Keratinocyte (primary cell): ENCODE data around the gene C4orf51. TPM values are rescaled to one million over a fixed set of nuclear protein-coding genes. Genes with fewer than 3 reads are reported as not detected.

ENCODE experiments used
- DNase-seq: peaks from one replicate; pipeline ENCODE4 v3.0.0-alpha.2; 2011; ENCODE audit warnings: low read depth, missing footprints, low spot score
- FAIRE-seq: peaks from 2 replicates; lab custom pipeline; 2011; peaks lifted over from hg19 to GRCh38; lab: Jason Lieb, UNC
- H2AFZ ChIP-seq: 2 replicates; pipeline ENCODE4 v1.6.0; 2012; ENCODE audit warnings: low read length, control low read depth, inconsistent platforms; ENCODE audit not compliant: control insufficient read depth
- H3K27ac ChIP-seq: 2 replicates; pipeline ENCODE4 v1.5.1; 2011; ENCODE audit warnings: low read length; ENCODE audit not compliant: control insufficient read depth, insufficient read depth
- H3K27me3 ChIP-seq: 3 replicates; pipeline ENCODE4 v1.6.0; 2011; ENCODE audit warnings: low read length; ENCODE audit not compliant: control insufficient read depth, insufficient read depth; ENCODE audit errors: extremely low read depth
- H3K36me3 ChIP-seq, 2 experiments: 2 replicates in 1 of 2; 3 replicates in 1 of 2; pipeline ENCODE4 v1.5.1; 2011; ENCODE audit warnings: low read length in 2 of 2, mild to moderate bottlenecking in 1 of 2; ENCODE audit not compliant: control insufficient read depth in 2 of 2, insufficient read depth in 2 of 2; ENCODE audit errors: extremely low read depth in 1 of 2
- H3K4me1 ChIP-seq: 3 replicates; pipeline ENCODE4 v1.5.1; 2011; ENCODE audit warnings: low read length; ENCODE audit not compliant: control insufficient read depth, insufficient read depth; ENCODE audit errors: extremely low read depth
- H3K4me2 ChIP-seq: 3 replicates; pipeline ENCODE4 v1.6.0; 2011; ENCODE audit warnings: low read depth, low read length; ENCODE audit not compliant: control insufficient read depth, insufficient read depth; ENCODE audit errors: extremely low read depth
- H3K4me3 ChIP-seq, 3 experiments: fragments of 200-600 bp in 1 of 3; sonication (generic) in 1 of 3; 2 replicates in 2 of 3; 3 replicates in 1 of 3; pipeline ENCODE4 v1.5.1; 2011 to 2016; ENCODE audit warnings: low read length in 3 of 3, mild to moderate bottlenecking in 3 of 3, control low read depth in 2 of 3, inconsistent platforms in 1 of 3, low read depth in 1 of 3, mixed read lengths in 1 of 3, mixed run types in 1 of 3, moderate library complexity in 1 of 3; ENCODE audit not compliant: control insufficient read depth in 2 of 3, insufficient read depth in 2 of 3; ENCODE audit errors: extremely low read depth in 1 of 3
- H3K79me2 ChIP-seq: 2 replicates; pipeline ENCODE4 v1.6.0; 2012; ENCODE audit warnings: low read length; ENCODE audit not compliant: control insufficient read depth, insufficient read depth
- H3K9ac ChIP-seq: 3 replicates; pipeline ENCODE4 v1.6.0; 2011; ENCODE audit warnings: low read length; ENCODE audit not compliant: control insufficient read depth, insufficient read depth; ENCODE audit errors: extremely low read depth
- H3K9me1 ChIP-seq: 3 replicates; pipeline ENCODE4 v1.6.0; 2011; ENCODE audit warnings: low read length; ENCODE audit not compliant: control insufficient read depth, insufficient read depth; ENCODE audit errors: extremely low read depth
- H3K9me3 ChIP-seq: 2 replicates; pipeline ENCODE4 v1.5.1; 2012; ENCODE audit warnings: low read depth, low read length; ENCODE audit not compliant: control insufficient read depth
- H4K20me1 ChIP-seq: 3 replicates; pipeline ENCODE4 v1.6.0; 2011; ENCODE audit warnings: low read length; ENCODE audit not compliant: control insufficient read depth, insufficient read depth; ENCODE audit errors: extremely low read depth
- EZH2 ChIP-seq: IDR thresholded peaks from one replicate; pipeline ENCODE4 v1.6.1; 2012; ENCODE audit warnings: inconsistent platforms, mild to moderate bottlenecking, low read length, moderate library complexity
- dilution Hi-C: fragments of 300-500 bp; cut with MboI; formaldehyde crosslinking; loops from one replicate; pipeline ENCODE4 v1.7.0; 2020; ENCODE audit warnings: low sequenced_read_pairs; ENCODE audit not compliant: extremely low pct_ligation_motif_present
- polyA plus RNA-seq, 5 experiments: library from polyadenylated mRNA; depleted of rRNA in 3 of 5; stranded (reverse) in 3 of 5; stranded (forward) in 1 of 5; unstranded in 1 of 5; fragments of >200 nt; gene quantifications; 1 replicate in 1 of 5; 2 replicates in 3 of 5; 3 replicates in 1 of 5; pipeline versions ENCODE4 v1.2.1 to v1.2.3, GENCODE V29; 2011 to 2012; ENCODE audit warnings: missing spikeins in 2 of 5, low read depth in 1 of 5, low replicate concordance in 1 of 5
- TF ChIP-seq, protein P1 (sequence below), 3 experiments: IDR thresholded peaks in 1 of 3; conservative IDR thresholded peaks in 1 of 3; optimal IDR thresholded peaks in 1 of 3; 2 replicates in 2 of 3; 3 replicates in 1 of 3; pipeline versions ENCODE3 to v1.5.1; 2011; ENCODE audit warnings: low read length in 3 of 3, mild to moderate bottlenecking in 3 of 3, moderate library complexity in 2 of 3, control low read depth in 1 of 3, inconsistent platforms in 1 of 3; ENCODE audit not compliant: insufficient read depth in 2 of 3; ENCODE audit errors: extremely low read depth in 1 of 3

The C4orf51 gene
- polyA plus RNA-seq, 1 donor (not counting 4 experiments of a cell fraction or from before 2014, with no cell fraction given): not detected

GRCh38 chr4:145779319-145779801 is 99.4 kb downstream of the C4orf51 start:
- H3K4me1 ChIP-seq: no peaks in the 10 kb centered on the region
- no peak overlapping the region for H3K27ac ChIP-seq
- H3K9me1 ChIP-seq: no peaks in the 10 kb centered on the region
- H3K4me3 ChIP-seq: no peak overlapping the region
- dilution Hi-C loops: no loop called here
- FAIRE-seq (no peak), DNase-seq (no peak)
- peaks cover 3 to 4% of the 10 kb centered on the region in 2 experiments for H3K36me3 ChIP-seq
- TF ChIP-seq EZH2: no peak
- TF ChIP-seq, protein P1, sequence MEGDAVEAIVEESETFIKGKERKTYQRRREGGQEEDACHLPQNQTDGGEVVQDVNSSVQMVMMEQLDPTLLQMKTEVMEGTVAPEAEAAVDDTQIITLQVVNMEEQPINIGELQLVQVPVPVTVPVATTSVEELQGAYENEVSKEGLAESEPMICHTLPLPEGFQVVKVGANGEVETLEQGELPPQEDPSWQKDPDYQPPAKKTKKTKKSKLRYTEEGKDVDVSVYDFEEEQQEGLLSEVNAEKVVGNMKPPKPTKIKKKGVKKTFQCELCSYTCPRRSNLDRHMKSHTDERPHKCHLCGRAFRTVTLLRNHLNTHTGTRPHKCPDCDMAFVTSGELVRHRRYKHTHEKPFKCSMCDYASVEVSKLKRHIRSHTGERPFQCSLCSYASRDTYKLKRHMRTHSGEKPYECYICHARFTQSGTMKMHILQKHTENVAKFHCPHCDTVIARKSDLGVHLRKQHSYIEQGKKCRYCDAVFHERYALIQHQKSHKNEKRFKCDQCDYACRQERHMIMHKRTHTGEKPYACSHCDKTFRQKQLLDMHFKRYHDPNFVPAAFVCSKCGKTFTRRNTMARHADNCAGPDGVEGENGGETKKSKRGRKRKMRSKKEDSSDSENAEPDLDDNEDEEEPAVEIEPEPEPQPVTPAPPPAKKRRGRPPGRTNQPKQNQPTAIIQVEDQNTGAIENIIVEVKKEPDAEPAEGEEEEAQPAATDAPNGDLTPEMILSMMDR (optimal IDR thresholded peaks at IDR 0.05 in 1 of 3, IDR thresholded peaks at IDR 0.05 in 1 of 3, conservative IDR thresholded peaks at IDR 0.05 in 1 of 3; ENCODE audit: extremely low read depth in 1 of 3, insufficient read depth in 2 of 3, low read length in 3 of 3): no peak
- no peak overlapping the region for H3K9ac ChIP-seq
- no peaks in the 10 kb centered on the region for H3K79me2 ChIP-seq
- no peak overlapping the region for H2AFZ ChIP-seq
- no peaks in the 10 kb centered on the region for H3K9me3 ChIP-seq
- H3K27me3 ChIP-seq: no peaks in the 10 kb centered on the region
- no peak overlapping the region for H3K4me2 ChIP-seq
- H4K20me1 ChIP-seq: no peaks in the 10 kb centered on the region

DNA sequence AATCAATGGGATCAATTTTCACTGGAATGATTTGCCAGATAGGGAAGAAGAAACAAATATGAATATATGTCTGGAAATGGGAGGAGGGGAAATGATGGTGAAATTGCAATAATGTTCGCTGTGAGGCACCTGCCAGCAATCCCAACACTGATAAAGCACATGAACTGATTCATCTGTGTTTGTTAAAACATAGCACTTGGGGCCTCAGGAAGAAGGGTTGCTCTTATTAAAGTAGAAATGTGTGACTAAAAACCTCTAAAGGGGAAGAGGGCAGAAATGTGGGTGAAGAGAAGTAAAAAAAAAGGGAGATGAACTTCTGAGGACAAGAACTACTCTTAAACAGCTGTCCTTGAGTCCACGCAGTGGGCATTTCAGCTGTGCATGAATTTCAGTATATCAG is 101.4 kb downstream of the C4orf51 start:
- TF ChIP-seq, protein P1 (optimal IDR thresholded peaks at IDR 0.05 in 1 of 3, IDR thresholded peaks at IDR 0.05 in 1 of 3, conservative IDR thresholded peaks at IDR 0.05 in 1 of 3; ENCODE audit: extremely low read depth in 1 of 3, insufficient read depth in 2 of 3, low read length in 3 of 3): no peak
- TF ChIP-seq EZH2: no peak
- no peak for DNase-seq
- no peak overlapping the region for H2AFZ ChIP-seq
- no peak overlapping the region for H3K4me3 ChIP-seq
- no peaks in the 10 kb centered on the region for H3K36me3 ChIP-seq
- H3K4me1 ChIP-seq: no peaks in the 10 kb centered on the region
- H3K79me2 ChIP-seq: no peaks in the 10 kb centered on the region
- no peak overlapping the region for H3K4me2 ChIP-seq
- H3K9me3 ChIP-seq: no peaks in the 10 kb centered on the region
- H4K20me1 ChIP-seq: no peaks in the 10 kb centered on the region
- H3K9ac ChIP-seq: no peak overlapping the region
- no peak overlapping the region for H3K27ac ChIP-seq
- H3K27me3 ChIP-seq: no peaks in the 10 kb centered on the region
- dilution Hi-C loops: no loop called here
- FAIRE-seq: no peak
- no peaks in the 10 kb centered on the region for H3K9me1 ChIP-seq

Other genes with a start within 250 kb of the C4orf51 start
- gene SMAD1, start 198.3 kb upstream of the C4orf51 start, polyA plus RNA-seq: 31.9 to 39.2 TPM (median 33.5 TPM) in 3 replicates
- 6.1 to 9.4 TPM (median 7.1 TPM) in 3 replicates for gene MMAA, start 60.8 kb upstream of the C4orf51 start, polyA plus RNA-seq